GM21576 (cell line): Measurements from ENCODE around the gene TRIM7.
A peak's percentile ranks its signal among the peaks of the same experiment; 100 is the strongest.

ENCODE experiments used
- ATAC-seq: cut with Tn5 transposase; IDR thresholded peaks from one replicate; pipeline ENCODE4 v1.9.1; 2021; ENCODE audit warnings: mild to moderate bottlenecking, moderate library complexity; ENCODE audit not compliant: unreplicated experiment

The TRIM7 gene

DNA sequence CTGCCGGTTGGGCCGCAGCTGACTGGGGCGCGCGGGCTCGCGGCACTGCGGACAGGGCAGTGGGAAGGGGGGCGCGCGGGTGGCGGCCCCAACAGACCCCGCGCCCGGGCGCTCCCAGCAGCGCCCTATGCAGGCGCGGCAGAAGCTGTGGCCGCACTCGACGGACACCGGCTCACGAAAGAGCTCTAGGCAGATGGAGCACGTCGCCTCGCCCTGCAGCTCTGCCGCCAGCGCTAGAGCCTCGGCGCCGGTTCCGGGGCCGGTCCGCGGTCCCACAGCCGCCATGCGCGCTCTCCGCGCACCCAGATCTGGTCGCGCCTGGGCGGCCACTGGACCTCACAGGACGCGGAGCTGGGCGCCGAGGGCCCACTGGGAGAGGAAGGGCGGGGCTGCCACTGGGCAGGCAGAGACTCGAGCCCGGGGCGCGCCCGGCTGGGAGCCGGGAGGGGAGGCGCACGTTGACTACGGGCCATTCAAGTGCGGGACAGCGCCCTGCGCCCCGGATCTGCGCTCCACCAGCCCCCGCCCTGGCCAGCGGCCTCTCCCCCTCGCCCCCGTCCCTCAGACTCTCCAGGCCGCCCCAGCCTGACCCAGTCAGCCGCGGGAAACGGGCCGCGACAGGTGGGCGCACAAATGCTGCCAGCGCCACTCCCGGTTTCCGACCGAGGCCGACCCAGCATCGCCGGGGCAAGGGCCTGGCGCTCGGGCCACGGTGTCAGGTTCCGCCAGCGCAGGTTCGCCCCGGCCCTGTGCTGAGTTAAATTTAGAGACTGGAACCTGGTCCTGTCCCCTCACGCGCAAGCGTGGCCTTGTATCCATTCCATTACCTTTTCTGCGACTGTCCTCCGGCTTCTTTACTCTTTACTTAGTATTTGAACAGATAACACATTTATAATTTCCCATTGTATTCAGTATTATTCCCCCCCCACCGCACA lies at the start of gene TRIM7:
Gene TRIM7, minus strand, starts transcription at position 371 of the 935 bp plus-strand sequence. Its CDS starts 86 bp downstream, at position 285.
- ATAC-seq = no peak

DNA sequence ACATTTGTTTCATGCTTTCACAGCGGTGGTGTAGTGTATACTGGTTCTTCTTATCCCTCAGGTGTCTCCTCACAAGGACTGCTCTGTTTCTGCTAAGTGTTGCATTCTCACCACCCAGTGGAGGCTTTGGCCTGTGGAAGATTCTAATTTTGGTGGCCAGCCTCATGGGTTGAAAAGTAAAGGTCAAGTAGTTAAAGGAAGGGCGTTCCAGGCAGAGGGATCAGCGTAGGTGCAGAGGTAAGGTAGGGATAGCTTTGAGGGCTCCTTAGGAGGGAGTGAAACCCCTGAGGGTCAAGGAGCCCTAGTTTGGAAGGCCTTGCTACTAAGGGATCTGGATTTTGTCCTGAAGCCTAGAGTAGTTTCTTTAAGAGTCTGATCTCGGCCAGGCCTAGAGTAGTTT lies 43.3 kb upstream of the TRIM7 start:
- ATAC-seq = no peak

DNA sequence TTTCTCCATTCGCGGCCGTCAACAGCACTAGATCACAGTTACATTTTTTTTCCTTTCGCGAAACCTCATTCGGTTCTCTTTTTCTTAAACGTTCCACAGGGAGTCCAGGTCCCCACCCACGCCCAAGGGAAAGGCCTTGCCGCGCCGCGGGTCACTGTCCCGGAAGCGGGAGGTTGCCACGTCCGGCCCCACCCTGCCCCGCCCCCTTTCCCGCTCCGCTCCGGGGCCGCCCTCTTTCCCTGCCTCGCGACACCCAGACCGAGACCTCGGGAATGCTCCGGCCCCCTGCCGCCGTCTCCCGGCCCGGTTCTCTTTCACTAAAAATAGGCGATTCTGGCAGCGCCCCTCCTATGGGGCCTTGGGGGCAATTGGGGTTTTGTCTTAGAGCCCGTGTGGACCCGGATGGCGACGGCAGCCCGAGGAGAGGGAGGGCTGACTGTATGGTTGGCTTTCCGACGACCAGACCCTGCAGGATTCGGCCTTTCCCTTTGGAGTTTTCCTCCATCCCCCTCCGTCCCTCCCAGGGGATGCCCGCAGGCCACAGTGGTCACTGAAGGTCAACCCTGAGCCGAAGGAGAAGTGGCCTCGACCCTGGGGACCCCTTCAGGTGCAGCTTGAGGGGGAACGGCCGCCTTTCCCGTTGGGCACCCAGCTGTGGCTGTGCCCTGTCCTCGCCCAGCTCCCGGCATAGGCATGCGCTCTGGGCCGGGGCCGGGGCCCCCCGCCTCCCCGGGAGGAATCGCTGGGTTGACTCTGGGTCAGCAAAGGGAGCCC lies 41.5 kb upstream of the TRIM7 start:
- peak; percentile 41 for ATAC-seq

GRCh38 chr5:181245427-181246275 lies 40.7 kb upstream of the TRIM7 start:
- ATAC-seq = no peak

GRCh38 chr5:181243564-181244343 lies 38.8 kb upstream of the TRIM7 start, which contains the start of gene RACK1:
Gene RACK1 (minus strand): TSS chr5:181243906. CDS start chr5:181243800, 106 bp downstream.
- peak; percentile 56 for ATAC-seq

DNA sequence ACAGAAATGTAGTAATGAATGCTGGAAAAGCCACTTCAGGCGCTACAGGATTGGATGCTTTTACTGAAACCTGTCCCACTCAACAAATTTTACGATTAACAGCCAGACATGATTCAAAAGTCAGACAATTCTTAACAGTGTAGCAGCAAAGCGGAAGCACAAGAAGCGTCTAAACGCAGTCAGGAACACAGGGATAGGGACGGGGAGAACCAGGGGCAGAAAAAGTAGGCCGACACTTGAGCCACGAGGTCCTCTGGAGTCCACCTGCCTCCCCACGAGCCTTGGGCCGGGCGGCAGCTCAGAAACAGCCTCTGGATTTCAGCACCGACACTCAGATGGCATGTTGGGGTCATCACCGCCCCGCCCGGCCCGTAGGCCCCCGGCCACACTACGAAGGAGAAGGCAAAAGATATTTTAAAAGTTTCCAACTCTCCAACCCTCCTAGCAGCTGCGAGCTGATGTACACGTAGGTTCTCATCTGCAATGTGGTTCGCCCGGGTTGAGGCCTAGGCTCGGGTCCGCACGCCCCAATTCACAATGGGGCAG lies 38.1 kb upstream of the TRIM7 start:
- no peak for ATAC-seq

- no peak for ATAC-seq
Observed at GRCh38 chr5:181242031-181242451, 37.0 kb upstream of the TRIM7 start.

- no peak for ATAC-seq
Observed at GRCh38 chr5:181241393-181241975, 36.5 kb upstream of the TRIM7 start.

DNA sequence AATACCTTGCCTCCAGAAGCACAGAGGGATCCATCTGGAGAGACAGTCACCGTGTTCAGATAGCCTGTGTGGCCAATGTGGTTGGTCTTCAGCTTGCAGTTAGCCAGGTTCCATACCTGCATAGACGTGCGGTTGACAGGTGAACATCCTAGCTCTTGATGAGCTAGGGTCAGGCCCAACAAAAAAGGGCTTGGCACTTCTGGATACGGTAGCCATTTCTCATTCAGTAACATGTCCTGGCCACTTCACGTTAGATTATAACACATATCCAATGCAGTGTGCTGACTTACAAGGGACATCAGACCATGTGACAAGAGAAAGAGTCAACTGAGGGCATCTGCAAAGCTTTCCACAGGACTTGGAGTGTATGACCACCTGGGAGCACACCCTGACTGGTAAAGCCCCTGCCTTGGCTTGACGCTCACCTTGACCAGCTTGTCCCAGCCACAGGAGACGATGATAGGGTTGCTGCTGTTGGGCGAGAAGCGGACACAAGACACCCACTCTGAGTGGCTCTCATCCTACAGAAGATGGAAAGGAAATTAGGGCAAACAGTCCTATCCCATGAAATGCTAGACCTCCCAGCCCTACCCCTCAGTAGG lies 34.2 kb upstream of the TRIM7 start:
- no peak for ATAC-seq

- no peak for ATAC-seq
Observed at GRCh38 chr5:181237729-181238385, 32.9 kb upstream of the TRIM7 start.

DNA sequence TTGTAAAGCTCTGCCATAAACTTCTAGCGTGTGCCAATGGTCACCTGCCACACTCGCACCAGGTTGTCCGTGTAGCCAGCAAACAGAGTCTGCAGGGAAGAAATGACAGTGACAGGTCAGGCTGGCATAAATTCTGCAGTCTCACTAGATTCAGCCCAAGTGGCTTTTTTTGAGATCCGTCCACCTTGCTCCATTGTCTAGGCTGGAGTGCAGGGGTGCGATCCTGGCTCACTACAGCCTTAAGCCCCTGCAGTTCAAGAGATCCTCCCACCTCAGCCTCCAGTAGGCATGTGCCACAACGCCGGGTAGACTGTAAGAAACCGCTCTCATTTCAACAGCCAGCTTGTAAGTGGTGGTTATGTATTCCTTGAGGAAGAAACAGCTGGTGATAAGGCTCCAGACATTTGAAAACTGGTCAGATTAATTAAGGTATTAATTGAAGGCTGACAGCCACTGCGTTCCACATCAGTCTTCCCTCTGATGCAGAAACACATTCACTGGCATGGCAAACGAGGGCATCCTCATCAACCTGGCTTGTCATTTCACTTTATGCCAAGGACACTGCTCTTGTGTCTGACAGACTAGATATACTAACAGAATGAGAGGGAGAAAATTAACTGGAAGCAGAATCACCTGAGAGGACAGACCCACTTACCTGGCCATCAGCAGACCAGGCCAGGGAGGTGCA lies 32.1 kb upstream of the TRIM7 start:
- ATAC-seq = no peak

GRCh38 chr5:181236471-181236870 lies 31.5 kb upstream of the TRIM7 start:
- no peak for ATAC-seq

- ATAC-seq = no peak
Observed at GRCh38 chr5:181235689-181236366, 30.8 kb upstream of the TRIM7 start.

DNA sequence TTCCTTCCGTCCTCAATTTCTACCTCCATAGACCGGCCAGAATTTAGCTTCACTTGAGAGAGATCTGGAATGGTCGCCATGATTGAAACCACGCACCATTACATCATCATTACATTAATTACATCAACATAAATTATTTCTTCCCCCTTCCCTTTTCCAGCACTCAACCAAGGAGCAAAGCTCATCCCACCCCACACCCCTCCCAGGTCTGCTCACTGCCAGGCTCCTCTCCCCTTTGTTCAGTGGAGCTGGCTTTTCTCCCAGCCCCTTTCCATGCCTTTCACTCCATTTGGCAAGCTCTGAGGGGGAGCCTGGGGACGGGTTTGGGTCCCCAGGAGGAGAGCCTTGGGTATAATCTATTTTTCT lies 30.3 kb upstream of the TRIM7 start:
- ATAC-seq = no peak

- ATAC-seq = no peak
Observed at GRCh38 chr5:181234455-181235306, 29.7 kb upstream of the TRIM7 start.

DNA sequence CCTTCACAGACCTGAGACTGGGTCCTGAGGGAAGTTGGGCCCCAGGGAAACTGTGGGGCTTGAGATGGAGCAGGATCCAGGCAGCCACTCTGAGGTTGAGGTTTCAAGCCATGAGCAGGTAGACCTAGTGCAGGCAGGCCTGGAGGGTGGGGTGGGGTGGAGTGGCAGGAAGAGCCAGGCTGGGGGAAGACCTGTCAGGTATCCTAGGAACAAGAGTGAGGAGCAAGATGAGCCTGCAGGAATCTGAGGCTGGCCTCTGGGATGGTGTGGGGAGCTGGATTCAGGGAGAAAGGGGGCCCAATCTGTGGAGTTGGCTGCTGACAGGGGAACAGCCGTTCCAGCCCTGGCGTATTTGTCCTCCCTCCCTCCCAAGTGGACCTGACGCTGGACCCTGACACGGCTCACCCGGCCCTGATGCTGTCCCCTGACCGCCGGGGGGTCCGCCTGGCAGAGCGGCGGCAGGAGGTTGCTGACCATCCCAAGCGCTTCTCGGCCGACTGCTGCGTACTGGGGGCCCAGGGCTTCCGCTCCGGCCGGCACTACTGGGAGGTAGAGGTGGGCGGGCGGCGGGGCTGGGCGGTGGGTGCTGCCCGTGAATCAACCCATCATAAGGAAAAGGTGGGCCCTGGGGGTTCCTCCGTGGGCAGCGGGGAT lies 28.9 kb upstream of the TRIM7 start:
- no peak for ATAC-seq
